A549 (cell line): ENCODE results near the gene GRK5. TPM values are rescaled to one million over a fixed set of nuclear protein-coding genes. Genes with fewer than 3 reads are reported as not detected.

Experiments
- ATAC-seq, 2 experiments: fragments of 200-7000 bp in 1 of 2; fragments of >200 bp in 1 of 2; cut with Nextera tagmentation in 1 of 2; cut with Tn5 transposase in 1 of 2; 3 replicates each; pipeline versions ENCODE4 v1.8.0 to v1.9.1; 2018 to 2020; ENCODE audit warnings: mild to moderate bottlenecking in 1 of 2, moderate library complexity in 1 of 2
- CTCF ChIA-PET: fragments of 300-600 bp; sonication (Branson Sonifier 250); formaldehyde crosslinking; extraction: SDS; loops from one replicate; lab custom pipeline; 2021; ENCODE audit warnings: antibody characterized with exemption, inconsistent platforms; lab: Yijun Ruan, JAX
- POLR2A ChIA-PET: fragments of 350-600 bp; formaldehyde crosslinking; extraction: SDS; loops from one replicate; lab custom pipeline; 2021; ENCODE audit warnings: antibody characterized with exemption, inconsistent platforms; lab: Yijun Ruan, JAX
- DNase-seq, 2 experiments: peaks; one replicate each; pipeline versions ENCODE4 v3.0.0 to v3.0.0-alpha.2; 2011 to 2016; ENCODE audit warnings: low read depth in 1 of 2, low spot score in 1 of 2
- FAIRE-seq: peaks from 2 replicates; lab custom pipeline; 2011; peaks lifted over from hg19 to GRCh38; lab: Jason Lieb, UNC
- H3K27ac ChIP-seq, 2 experiments: fragments of >200 bp; sonication (Bioruptor Twin); formaldehyde crosslinking; 3 replicates each; pipeline ENCODE4 v1.5.1; 2016 to 2017
- H3K4me1 ChIP-seq: fragments of >200 bp; sonication (Bioruptor Twin); formaldehyde crosslinking; 3 replicates; pipeline ENCODE4 v1.6.1; 2016
- H3K4me2 ChIP-seq: fragments of >200 bp; sonication (Bioruptor Twin); formaldehyde crosslinking; 3 replicates; pipeline ENCODE4 v1.6.1; 2016
- H3K4me3 ChIP-seq: fragments of >200 bp; sonication (Bioruptor Twin); formaldehyde crosslinking; 3 replicates; pipeline ENCODE4 v1.5.1; 2016
- H3K9me3 ChIP-seq: fragments of >200 bp; sonication (Bioruptor Twin); formaldehyde crosslinking; 3 replicates; pipeline ENCODE4 v1.6.1; 2016
- BHLHE40 ChIP-seq: IDR thresholded peaks from 2 replicates; pipeline ENCODE4 v1.6.1; 2012; ENCODE audit warnings: low read depth, low read length, inconsistent platforms
- CHD2 ChIP-seq: fragments of 150-350 bp; IDR thresholded peaks from 2 replicates; pipeline ENCODE4 v1.6.1; 2014; ENCODE audit warnings: low read length; ENCODE audit not compliant: partially characterized antibody
- CTCF ChIP-seq: fragments of >200 bp; sonication (Bioruptor Twin); formaldehyde crosslinking; IDR thresholded peaks from 3 replicates; pipeline ENCODE4 v1.5.1; 2016
- EHF ChIP-seq: fragments of 250-450 bp; sonication (Bioruptor Pico); IDR thresholded peaks from 2 replicates; pipeline ENCODE4 v1.5.0; 2020; ENCODE audit warnings: mild to moderate bottlenecking
- EHMT2 ChIP-seq: fragments of 200-600 bp; sonication (generic); IDR thresholded peaks from 2 replicates; pipeline ENCODE4 v1.6.1; 2016; ENCODE audit warnings: antibody characterized with exemption, low read depth, mild to moderate bottlenecking, moderate library complexity
- EP300 ChIP-seq, 2 experiments: fragments of >200 bp; sonication (Bioruptor Twin); formaldehyde crosslinking; IDR thresholded peaks; 2 replicates in 1 of 2; 3 replicates in 1 of 2; pipeline ENCODE4 v1.6.1; 2016 to 2017
- FOSB ChIP-seq: fragments of 250-450 bp; sonication (Bioruptor Pico); IDR thresholded peaks from 2 replicates; pipeline ENCODE4 v1.5.0; 2020; ENCODE audit warnings: mild to moderate bottlenecking, moderate library complexity
- FOSL2 ChIP-seq, 2 experiments: fragments of 450-650 bp in 1 of 2; fragments of >200 bp in 1 of 2; sonication (Bioruptor Twin) in 1 of 2; formaldehyde crosslinking; IDR thresholded peaks; 2 replicates each; pipeline versions ENCODE4 v1.5.0 to v1.6.1; 2016 to 2020; ENCODE audit warnings: mild to moderate bottlenecking in 1 of 2, moderate library complexity in 1 of 2
- GATA3 ChIP-seq: IDR thresholded peaks from 2 replicates; pipeline ENCODE4 v1.6.1; 2012; ENCODE audit warnings: borderline replicate concordance
- HDAC2 ChIP-seq: fragments of 200-600 bp; sonication (generic); IDR thresholded peaks from 2 replicates; pipeline ENCODE4 v1.6.1; 2016
- HEYL ChIP-seq: fragments of 250-450 bp; sonication (Bioruptor Pico); IDR thresholded peaks from 2 replicates; pipeline ENCODE4 v1.8.0; 2021; ENCODE audit warnings: mild to moderate bottlenecking, moderate library complexity
- HOXA7 ChIP-seq: fragments of 250-450 bp; sonication (Bioruptor Pico); IDR thresholded peaks from 2 replicates; pipeline ENCODE4 v1.5.0; 2020; ENCODE audit warnings: mild to moderate bottlenecking, moderate library complexity
- HOXB13 ChIP-seq: fragments of 250-450 bp; sonication (Bioruptor Pico); IDR thresholded peaks from 2 replicates; pipeline ENCODE4 v1.5.0; 2020; ENCODE audit warnings: low read depth, mild to moderate bottlenecking, moderate library complexity
- JUNB ChIP-seq: fragments of >200 bp; sonication (Bioruptor Twin); formaldehyde crosslinking; IDR thresholded peaks from 2 replicates; pipeline ENCODE4 v1.6.1; 2016
- KDM1A ChIP-seq: fragments of 200-600 bp; sonication (generic); IDR thresholded peaks from 2 replicates; pipeline ENCODE4 v1.6.1; 2016; ENCODE audit warnings: low read depth, mild to moderate bottlenecking
- KDM5A ChIP-seq: fragments of 200-600 bp; sonication (generic); IDR thresholded peaks from 2 replicates; pipeline ENCODE4 v1.6.1; 2016; ENCODE audit warnings: antibody characterized with exemption, mild to moderate bottlenecking
- MAX ChIP-seq: IDR thresholded peaks from 2 replicates; pipeline ENCODE4 v1.6.1; 2012
- NFE2L2 ChIP-seq: fragments of 150-350 bp; conservative IDR thresholded peaks from 2 replicates; pipeline ENCODE4 v1.6.1; 2014; ENCODE audit warnings: low read length
- NPAS2 ChIP-seq: fragments of 250-450 bp; sonication (Bioruptor Pico); IDR thresholded peaks from 2 replicates; pipeline ENCODE4 v1.8.0; 2022; ENCODE audit warnings: mild to moderate bottlenecking, moderate library complexity, borderline replicate concordance
- NR3C1 ChIP-seq: fragments of >200 bp; sonication (Bioruptor Twin); formaldehyde crosslinking; IDR thresholded peaks from 3 replicates; pipeline ENCODE4 v1.6.1; 2017
- PHF8 ChIP-seq: fragments of 200-600 bp; sonication (generic); IDR thresholded peaks from 2 replicates; pipeline ENCODE4 v1.6.1; 2016; ENCODE audit warnings: low read depth, mild to moderate bottlenecking, antibody characterized with exemption, moderate library complexity, borderline replicate concordance
- POLR2AphosphoS2 ChIP-seq: conservative IDR thresholded peaks from 2 replicates; pipeline ENCODE4 v1.6.1; 2012; ENCODE audit warnings: low read length, improper control_type of control experiment, inconsistent platforms
- RFX5 ChIP-seq: fragments of 450-650 bp; IDR thresholded peaks from 2 replicates; pipeline ENCODE4 v1.7.1; 2014; ENCODE audit warnings: antibody characterized with exemption, mild to moderate bottlenecking, moderate library complexity
- RNF2 ChIP-seq: fragments of 200-600 bp; sonication (generic); IDR thresholded peaks from 2 replicates; pipeline ENCODE4 v1.6.1; 2016; ENCODE audit warnings: low read depth, mild to moderate bottlenecking, antibody characterized with exemption, moderate library complexity, borderline replicate concordance
- SMC3 ChIP-seq: fragments of >200 bp; sonication (Bioruptor Twin); formaldehyde crosslinking; IDR thresholded peaks from 3 replicates; pipeline ENCODE4 v1.6.1; 2018; ENCODE audit warnings: inconsistent platforms
- TFCP2L1 ChIP-seq: fragments of 250-450 bp; sonication (Bioruptor Pico); IDR thresholded peaks from 2 replicates; pipeline ENCODE4 v1.5.0; 2021; ENCODE audit warnings: mild to moderate bottlenecking
- ZC3H11A ChIP-seq: fragments of 450-650 bp; IDR thresholded peaks from 2 replicates; pipeline ENCODE4 v1.6.1; 2014; ENCODE audit warnings: antibody characterized with exemption, mild to moderate bottlenecking
- ZFP36 ChIP-seq: fragments of 450-650 bp; IDR thresholded peaks from 2 replicates; pipeline ENCODE4 v1.6.1; 2014; ENCODE audit warnings: borderline replicate concordance; ENCODE audit not compliant: partially characterized antibody
- WGBS: methylation state at CpG from one replicate; pipeline ENCODE4 v1.1.6; 2017; ENCODE audit errors: missing lambda C conversion rate; 5-methylcytosine and 5-hydroxymethylcytosine counted together
- polyA plus RNA-seq, 4 experiments: library from polyadenylated mRNA; depleted of rRNA in 3 of 4; stranded (reverse); fragments of >200 nt; fragmentation: RNase III in 1 of 4; extraction: RNeasy Plus Mini Kit Qiagen cat#74134 plus additional on column Dnase treatment in 1 of 4; gene quantifications; 2 replicates in 3 of 4; 3 replicates in 1 of 4; pipeline ENCODE4 v1.2.3, GENCODE V29; 2011 to 2017

GRK5 gene
- polyA plus RNA-seq, 2 of the 4 experiments (the other 2 are of a cell fraction): 5.0 to 7.9 TPM

GRCh38 chr10:119501690-119502089 is 294.3 kb downstream of the GRK5 start:
- DNase-seq: no peak
- no peak for FAIRE-seq
- ChIA-PET POLR2A (no interaction called here), CTCF (no interaction called here)
- Histone ChIP-seq H3K4me1 (no peaks in the 10 kb centered on the region), H3K27ac (no peak overlapping the region), H3K4me2 (no peak overlapping the region), H3K9me3 (no peaks in the 10 kb centered on the region), H3K4me3 (no peak overlapping the region)
- WGBS: 87% methylated on average over 2 of the region's 2 CpGs
- TF ChIP-seq EHMT2 (no peak), HDAC2 (no peak)
- no peak for ATAC-seq

- Histone ChIP-seq H3K4me2 (no peak overlapping the region), H3K27ac (no peak overlapping the region), H3K9me3 (no peaks in the 10 kb centered on the region)
- 86% methylated on average over 12 of the region's 12 CpGs for WGBS
- no peak for TF ChIP-seq CHD2
- no peak for TF ChIP-seq HOXA7 (CRISPR knock-in tag)
- TF ChIP-seq ZC3H11A: no peak
- no peak for TF ChIP-seq ZFP36
- no peak for TF ChIP-seq GATA3
- TF ChIP-seq NFE2L2: no peak
- TF ChIP-seq, all 56 proteins: peak for 0
- H3K4me3 ChIP-seq: no peak overlapping the region
- no peaks in the 10 kb centered on the region for H3K4me1 ChIP-seq
- no peak for DNase-seq
- ChIA-PET CTCF (no interaction called here), POLR2A (no interaction called here)
- no peak for ATAC-seq
- no peak for FAIRE-seq
Observed at GRCh38 chr10:119502209-119502608, 294.8 kb downstream of the GRK5 start.

- Histone ChIP-seq H3K27ac (no peak overlapping the region), H3K4me2 (no peak overlapping the region), H3K9me3 (no peaks in the 10 kb centered on the region), H3K4me3 (no peak overlapping the region), H3K4me1 (no peaks in the 10 kb centered on the region)
- DNase-seq (no peak), FAIRE-seq (no peak), ATAC-seq (no peak)
- ChIA-PET CTCF (no interaction called here), POLR2A (no interaction called here)
- TF ChIP-seq FOSB (CRISPR knock-in tag) (no peak), BHLHE40 (no peak), NR3C1 (no peak), KDM1A (no peak), TFCP2L1 (CRISPR knock-in tag) (no peak), FOSL2 (IDR thresholded peaks at IDR 0.05) (no peak), FOSL2 (CRISPR knock-in tag; IDR thresholded peaks at IDR 0.05) (no peak), POLR2AphosphoS2 (no peak), CTCF (no peak), NFE2L2 (no peak), EP300 (IDR thresholded peaks at IDR 0.05) (no peak), SMC3 (no peak), PHF8 (no peak), EHF (CRISPR knock-in tag) (no peak)
- WGBS: 90% methylated on average over 17 of the region's 19 CpGs
Observed at GRCh38 chr10:119502618-119503155, 295.3 kb downstream of the GRK5 start.

GRCh38 chr10:119503821-119504220 is 296.4 kb downstream of the GRK5 start:
- CTCF ChIA-PET: interaction anchor here (1.1 kb wide), 1 partner anchor 297 kb away, joined by 3 read pairs; no protein-coding TSS in a partner anchor
- WGBS: 91% methylated on average over 5 of the region's 5 CpGs
- ATAC-seq (no peak), DNase-seq (no peak), FAIRE-seq (no peak)
- Histone ChIP-seq H3K4me1 (no peaks in the 10 kb centered on the region), H3K27ac (no peak overlapping the region), H3K4me3 (no peak overlapping the region), H3K9me3 (no peaks in the 10 kb centered on the region), H3K4me2 (no peak overlapping the region)
- POLR2A ChIA-PET: no interaction called here
- TF ChIP-seq POLR2AphosphoS2 (no peak), RFX5 (no peak), HOXB13 (CRISPR knock-in tag) (no peak), HEYL (no peak), KDM5A (no peak), RNF2 (no peak), JUNB (no peak), MAX (no peak), ZC3H11A (no peak), NPAS2 (no peak), CTCF (no peak)
